Neural crest cell (in vitro differentiated cells): ENCODE results near the gene OVOL3. TPM values are rescaled to one million over a fixed set of nuclear protein-coding genes. Genes with fewer than 3 reads are reported as not detected.
A peak's percentile ranks its signal among the peaks of the same experiment; 100 is the strongest.

Experiments
- DNase-seq: peaks from one replicate; pipeline ENCODE4 v3.0.0; 2021; ENCODE audit warnings: low read depth, mixed read lengths, low spot score
- H3K27ac Mint-ChIP-seq: one replicate; pipeline ENCODE4 v1.8.0; 2021; ENCODE audit warnings: mild to moderate bottlenecking, mixed read lengths; ENCODE audit not compliant: unreplicated experiment
- H3K27me3 Mint-ChIP-seq: 2 replicates; pipeline ENCODE4 v1.8.0; 2021; ENCODE audit warnings: low read depth, mild to moderate bottlenecking, mixed read lengths
- H3K36me3 Mint-ChIP-seq: 2 replicates; pipeline ENCODE4 v1.8.0; 2021; ENCODE audit warnings: low read depth, mild to moderate bottlenecking, mixed read lengths
- H3K4me1 Mint-ChIP-seq: 2 replicates; pipeline ENCODE4 v1.8.0; 2021; ENCODE audit warnings: mixed read lengths
- H3K4me3 Mint-ChIP-seq: one replicate; pipeline ENCODE4 v1.8.0; 2021; ENCODE audit warnings: mild to moderate bottlenecking, mixed read lengths
- H3K9me3 Mint-ChIP-seq: 2 replicates; pipeline ENCODE4 v1.8.0; 2021; ENCODE audit warnings: mixed read lengths
- CTCF ChIP-seq: fragments of 200-600 bp; sonication (generic); conservative IDR thresholded peaks from 2 replicates; pipeline ENCODE4 v1.5.0; 2021; ENCODE audit warnings: antibody characterized with exemption, mild to moderate bottlenecking
- total RNA-seq: library from RNA; stranded (reverse); gene quantifications from 2 replicates; pipeline ENCODE4 v1.2.1, GENCODE V29; 2021

The OVOL3 gene
- total RNA-seq, 1 donor from 2014 or later: not detected

DNA sequence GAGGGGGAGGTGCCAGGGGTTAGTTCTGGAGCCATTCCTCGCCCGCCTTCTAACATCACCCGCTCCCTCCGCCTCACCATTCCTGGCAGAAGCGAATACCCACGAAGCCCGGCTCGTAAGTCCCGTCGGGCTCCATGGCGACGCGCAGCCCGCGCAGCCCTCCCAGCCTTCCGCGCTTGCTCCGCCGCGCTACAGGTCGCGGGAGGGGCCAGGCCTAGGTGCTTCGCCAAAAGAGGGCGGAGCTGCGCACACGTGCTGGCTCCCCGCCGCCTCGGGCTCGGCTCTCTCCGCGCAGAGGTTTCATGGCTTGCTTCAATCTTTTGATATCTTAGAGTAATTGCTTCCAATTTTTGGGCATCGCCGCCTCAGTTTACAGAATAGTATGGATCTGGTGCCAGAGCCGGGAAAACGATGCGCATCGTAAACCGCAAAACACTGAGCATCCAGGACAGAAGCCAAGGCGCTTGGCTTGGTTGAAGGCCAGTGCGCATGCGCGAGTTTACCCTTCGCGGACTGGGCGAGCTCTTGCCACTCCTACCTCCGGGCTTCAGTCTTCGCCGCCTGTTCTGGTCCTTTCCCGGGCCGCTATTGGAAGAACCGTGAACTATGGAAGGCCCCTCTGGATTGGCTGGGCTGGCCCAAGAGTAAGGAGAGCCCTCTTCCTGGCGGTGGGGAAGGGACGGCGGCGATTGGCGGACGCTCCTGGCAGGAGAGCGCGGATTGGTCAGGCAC, 3.9 kb downstream of the OVOL3 start, which contains the start of gene POLR2I:
Gene POLR2I (minus strand): TSS at position 155 of the 732 bp plus-strand sequence. CDS start 19 bp downstream, at position 136.
- H3K4me1 Mint-ChIP-seq: peaks cover 39% of the 10 kb centered on the region
- peaks cover 13% of the 10 kb centered on the region for H3K36me3 Mint-ChIP-seq
- no peak for TF ChIP-seq CTCF
- peak within 1 kb of the TSS; percentile 95 for H3K27ac Mint-ChIP-seq
- peak within 1 kb of the TSS; percentile 93 for H3K4me3 Mint-ChIP-seq
- no peaks in the 10 kb centered on the region for H3K9me3 Mint-ChIP-seq
- DNase-seq: peak; percentile 99
- peaks cover 5% of the 10 kb centered on the region for H3K27me3 Mint-ChIP-seq

DNA sequence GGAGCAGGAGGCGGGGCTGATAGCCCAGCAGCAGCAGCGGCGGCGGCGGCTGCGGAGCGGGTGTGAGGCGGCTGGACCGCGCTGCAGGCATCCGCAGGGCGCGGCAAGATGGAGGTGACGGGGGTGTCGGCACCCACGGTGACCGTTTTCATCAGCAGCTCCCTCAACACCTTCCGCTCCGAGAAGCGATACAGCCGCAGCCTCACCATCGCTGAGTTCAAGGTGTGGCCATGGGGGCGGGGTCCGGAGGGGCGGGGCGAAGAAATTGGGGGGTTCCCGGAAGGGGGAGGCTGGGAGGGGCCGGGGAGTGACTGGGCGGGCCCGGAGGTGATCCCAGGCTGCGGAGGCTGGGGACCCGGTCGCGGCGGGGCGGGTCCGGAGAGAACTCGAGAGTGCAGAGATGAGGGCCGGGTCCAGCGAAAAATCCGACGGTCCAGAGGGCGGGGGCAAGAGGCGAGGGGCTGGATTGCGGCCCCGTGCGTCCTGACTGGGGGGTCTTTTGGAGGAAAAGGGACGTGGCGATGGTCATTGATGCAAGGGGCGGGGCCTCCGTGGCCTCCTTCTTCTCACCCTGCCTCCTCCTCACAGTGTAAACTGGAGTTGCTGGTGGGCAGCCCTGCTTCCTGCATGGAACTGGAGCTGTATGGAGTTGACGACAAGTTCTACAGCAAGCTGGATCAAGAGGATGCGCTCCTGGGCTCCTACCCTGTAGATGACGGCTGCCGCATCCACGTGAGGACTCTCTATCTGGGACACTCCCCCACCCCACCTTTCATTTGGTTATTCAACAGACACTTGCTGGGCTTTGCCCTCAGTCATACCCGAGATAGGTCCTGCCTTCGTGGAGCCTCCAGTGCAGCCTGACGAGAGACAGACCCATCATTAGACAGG, 4.8 kb downstream of the OVOL3 start, which contains the start of gene TBCB:
Gene TBCB (plus strand): TSS at position 16 of the 891 bp plus-strand sequence. CDS start 93 bp downstream, at position 109.
- Mint-ChIP-seq H3K36me3 (peaks cover 13% of the 10 kb centered on the region), H3K4me1 (peaks cover 44% of the 10 kb centered on the region), H3K4me3 (peak within 1 kb of the TSS; percentile 93), H3K9me3 (no peaks in the 10 kb centered on the region), H3K27me3 (peaks cover 5% of the 10 kb centered on the region), H3K27ac (peak within 1 kb of the TSS; percentile 95)
- no peak for DNase-seq
- no peak for TF ChIP-seq CTCF

- Mint-ChIP-seq H3K27me3 (peaks cover 5% of the 10 kb centered on the region), H3K36me3 (peaks cover 13% of the 10 kb centered on the region), H3K27ac (no peak overlapping the region), H3K4me1 (peaks cover 44% of the 10 kb centered on the region), H3K9me3 (no peaks in the 10 kb centered on the region), H3K4me3 (peak overlapping the region; percentile 93)
- TF ChIP-seq CTCF: no peak
- DNase-seq: no peak
Measured at GRCh38 chr19:36116344-36116637, 5.3 kb downstream of the OVOL3 start.

GRCh38 chr19:36120092-36120983, 9.4 kb downstream of the OVOL3 start:
- peak overlapping the region; percentile 73 for H3K4me3 Mint-ChIP-seq
- H3K36me3 Mint-ChIP-seq: peaks cover 6% of the 10 kb centered on the region
- peak overlapping the region; percentile 14 for H3K27ac Mint-ChIP-seq
- no peaks in the 10 kb centered on the region for H3K9me3 Mint-ChIP-seq
- no peak for TF ChIP-seq CTCF
- no peaks in the 10 kb centered on the region for H3K27me3 Mint-ChIP-seq
- H3K4me1 Mint-ChIP-seq: peaks cover 22% of the 10 kb centered on the region
- no peak for DNase-seq

- DNase-seq: no peak
- Mint-ChIP-seq H3K4me1 (peaks cover 20% of the 10 kb centered on the region), H3K4me3 (no peak overlapping the region), H3K27ac (no peak overlapping the region), H3K36me3 (peaks cover 9% of the 10 kb centered on the region), H3K9me3 (no peaks in the 10 kb centered on the region), H3K27me3 (no peaks in the 10 kb centered on the region)
- TF ChIP-seq CTCF: no peak
Measured at GRCh38 chr19:36120984-36121358, 10.0 kb downstream of the OVOL3 start.
